ENCODE results near the gene LIPE. TPM values are rescaled to one million over a fixed set of nuclear protein-coding genes. Genes with fewer than 3 reads are reported as not detected.

LIPE gene
- total and polyA plus RNA-seq, 2 experiments from 2014 or later, result 0.22 to 0.61 TPM

- H3K4me2 ChIP-seq (ENCODE audit: unreplicated experiment), result no peak overlapping the region
- H3K9ac ChIP-seq, result no peak overlapping the region
- no peaks in the 10 kb centered on the region for H3K9me3 ChIP-seq (ENCODE audit: low read depth)
- H2AFZ ChIP-seq, result no peak overlapping the region
- H3K36me3 ChIP-seq (ENCODE audit: low read depth), result no peaks in the 10 kb centered on the region
- no peak overlapping the region for H3K27ac ChIP-seq
- in situ Hi-C loops (cut with MboI), result no loop called here
- H3K4me1 ChIP-seq (ENCODE audit: insufficient read depth), result no peaks in the 10 kb centered on the region
- H3F3A ChIP-seq (ENCODE audit: insufficient read depth), result no peaks in the 10 kb centered on the region
- no peaks in the 10 kb centered on the region for H3K79me2 ChIP-seq (ENCODE audit: insufficient read depth)
- H3K4me3 ChIP-seq, result no peak overlapping the region
- H3K9me2 ChIP-seq (ENCODE audit: insufficient read depth), result no peaks in the 10 kb centered on the region
- no peaks in the 10 kb centered on the region for H3K27me3 ChIP-seq (replicated peaks; ENCODE audit: insufficient read depth)
- TF ChIP-seq EZH2 (IDR thresholded peaks at IDR 0.05; ENCODE audit: insufficient read depth, poor library complexity, severe bottlenecking) (no peak), EZH2phosphoT487 (IDR thresholded peaks at IDR 0.05; ENCODE audit: insufficient read depth, low read depth) (no peak)
- 97 to 98% methylated on average over 13 to 14 of the region's 14 CpGs for WGBS, 2 experiments (ENCODE audit: low coverage in 1 of 2, low lambda C conversion rate in 2 of 2, missing lambda C conversion rate in 2 of 2)
- H4K20me1 ChIP-seq (ENCODE audit: insufficient read depth), result no peaks in the 10 kb centered on the region
- no peak for DNase-seq
Measured at GRCh38 chr19:42362342-42362741, 64.8 kb downstream of the LIPE start.

- Histone ChIP-seq H3K79me2 (ENCODE audit: insufficient read depth) (no peaks in the 10 kb centered on the region), H3K27ac (no peak overlapping the region), H3K9ac (no peak overlapping the region), H3K36me3 (ENCODE audit: low read depth) (no peaks in the 10 kb centered on the region), H3K9me2 (ENCODE audit: insufficient read depth) (no peaks in the 10 kb centered on the region), H3K9me3 (ENCODE audit: low read depth) (no peaks in the 10 kb centered on the region), H4K20me1 (ENCODE audit: insufficient read depth) (no peaks in the 10 kb centered on the region), H3K4me1 (ENCODE audit: insufficient read depth) (no peaks in the 10 kb centered on the region), H3K4me2 (ENCODE audit: unreplicated experiment) (no peak overlapping the region), H3K27me3 (replicated peaks; ENCODE audit: insufficient read depth) (no peaks in the 10 kb centered on the region), H3K4me3 (no peak overlapping the region), H2AFZ (no peak overlapping the region), H3F3A (ENCODE audit: insufficient read depth) (no peaks in the 10 kb centered on the region)
- in situ Hi-C loops (cut with MboI), result no loop called here
- no peak for TF ChIP-seq EZH2 (IDR thresholded peaks at IDR 0.05; ENCODE audit: insufficient read depth, poor library complexity, severe bottlenecking)
- TF ChIP-seq EZH2phosphoT487 (IDR thresholded peaks at IDR 0.05; ENCODE audit: insufficient read depth, low read depth), result no peak
- DNase-seq, result no peak
- 77 to 85% methylated on average over 4 to 7 of the region's 7 CpGs for WGBS, 2 experiments (ENCODE audit: low coverage in 1 of 2, low lambda C conversion rate in 2 of 2, missing lambda C conversion rate in 2 of 2)
Measured at GRCh38 chr19:42361545-42361910, 65.7 kb downstream of the LIPE start.

GRCh38 chr19:42360787-42361544 is 66.2 kb downstream of the LIPE start:
- WGBS, 2 experiments (ENCODE audit: low coverage in 1 of 2, low lambda C conversion rate in 2 of 2, missing lambda C conversion rate in 2 of 2), result 82 to 87% methylated on average over 16 of the region's 16 CpGs
- H3K79me2 ChIP-seq (ENCODE audit: insufficient read depth), result no peaks in the 10 kb centered on the region
- no peak overlapping the region for H2AFZ ChIP-seq
- no peaks in the 10 kb centered on the region for H3F3A ChIP-seq (ENCODE audit: insufficient read depth)
- H3K4me3 ChIP-seq, result no peak overlapping the region
- TF ChIP-seq EZH2phosphoT487 (IDR thresholded peaks at IDR 0.05; ENCODE audit: insufficient read depth, low read depth), result no peak
- no peak for TF ChIP-seq EZH2 (IDR thresholded peaks at IDR 0.05; ENCODE audit: insufficient read depth, poor library complexity, severe bottlenecking)
- no peak for DNase-seq
- no peaks in the 10 kb centered on the region for H3K27me3 ChIP-seq (replicated peaks; ENCODE audit: insufficient read depth)
- no peaks in the 10 kb centered on the region for H3K36me3 ChIP-seq (ENCODE audit: low read depth)
- no peaks in the 10 kb centered on the region for H4K20me1 ChIP-seq (ENCODE audit: insufficient read depth)
- no peaks in the 10 kb centered on the region for H3K4me1 ChIP-seq (ENCODE audit: insufficient read depth)
- no peak overlapping the region for H3K27ac ChIP-seq
- H3K9me3 ChIP-seq (ENCODE audit: low read depth), result no peaks in the 10 kb centered on the region
- no peak overlapping the region for H3K9ac ChIP-seq
- no peaks in the 10 kb centered on the region for H3K9me2 ChIP-seq (ENCODE audit: insufficient read depth)
- H3K4me2 ChIP-seq (ENCODE audit: unreplicated experiment), result no peak overlapping the region
- in situ Hi-C loops (cut with MboI), result no loop called here

GRCh38 chr19:42357290-42357689 is 69.9 kb downstream of the LIPE start:
- H2AFZ ChIP-seq, result no peak overlapping the region
- H3K4me3 ChIP-seq, result no peak overlapping the region
- no peaks in the 10 kb centered on the region for H3K4me1 ChIP-seq (ENCODE audit: insufficient read depth)
- H3K9ac ChIP-seq, result no peak overlapping the region
- H4K20me1 ChIP-seq (ENCODE audit: insufficient read depth), result no peaks in the 10 kb centered on the region
- H3K9me3 ChIP-seq (ENCODE audit: low read depth), result no peaks in the 10 kb centered on the region
- H3F3A ChIP-seq (ENCODE audit: insufficient read depth), result no peaks in the 10 kb centered on the region
- no peaks in the 10 kb centered on the region for H3K36me3 ChIP-seq (ENCODE audit: low read depth)
- H3K79me2 ChIP-seq (ENCODE audit: insufficient read depth), result no peaks in the 10 kb centered on the region
- no peaks in the 10 kb centered on the region for H3K27me3 ChIP-seq (replicated peaks; ENCODE audit: insufficient read depth)
- no peak overlapping the region for H3K27ac ChIP-seq
- H3K9me2 ChIP-seq (ENCODE audit: insufficient read depth), result no peaks in the 10 kb centered on the region
- no peak for DNase-seq
- WGBS, 2 experiments (ENCODE audit: low coverage in 1 of 2, low lambda C conversion rate in 2 of 2, missing lambda C conversion rate in 2 of 2), result 85 to 86% methylated on average over 12 of the region's 12 CpGs
- no peak overlapping the region for H3K4me2 ChIP-seq (ENCODE audit: unreplicated experiment)
- in situ Hi-C loops (cut with MboI), result no loop called here
- TF ChIP-seq EZH2 (IDR thresholded peaks at IDR 0.05; ENCODE audit: insufficient read depth, poor library complexity, severe bottlenecking) (no peak), EZH2phosphoT487 (IDR thresholded peaks at IDR 0.05; ENCODE audit: insufficient read depth, low read depth) (no peak)
